GM18870 (cell line): ENCODE measurements around the gene ZFPM1.
A peak's percentile ranks its signal among the peaks of the same experiment; 100 is the strongest.

Source experiments
- ATAC-seq: cut with Tn5 transposase; IDR thresholded peaks from one replicate; pipeline ENCODE4 v1.9.1; 2021; ENCODE audit warnings: moderate library complexity; ENCODE audit not compliant: unreplicated experiment

Gene ZFPM1

GRCh38 chr16:88556294-88556988 is 103.4 kb downstream of the ZFPM1 start:
- ATAC-seq = no peak

- no peak for ATAC-seq
Measured at GRCh38 chr16:88558457-88559442, 105.7 kb downstream of the ZFPM1 start.

GRCh38 chr16:88560714-88561484 is 107.8 kb downstream of the ZFPM1 start:
- ATAC-seq = no peak

GRCh38 chr16:88561485-88562359 is 108.6 kb downstream of the ZFPM1 start:
- ATAC-seq = no peak

GRCh38 chr16:88566158-88566557 is 113.1 kb downstream of the ZFPM1 start:
- ATAC-seq = no peak

- ATAC-seq = no peak
Measured at GRCh38 chr16:88568710-88569613, 115.9 kb downstream of the ZFPM1 start.

- ATAC-seq = peak; percentile 13
Measured at GRCh38 chr16:88569614-88569984, 116.5 kb downstream of the ZFPM1 start.

- peak; percentile 45 for ATAC-seq
Measured at GRCh38 chr16:88569985-88570690, 117.1 kb downstream of the ZFPM1 start, which contains the start of gene ZC3H18. Gene ZC3H18, plus strand, starts transcription at chr16:88570403. Its CDS starts 6,721 bp downstream, at chr16:88577124.

GRCh38 chr16:88570691-88571092 is 117.6 kb downstream of the ZFPM1 start:
- ATAC-seq = peak; percentile 17

- no peak for ATAC-seq
Measured at GRCh38 chr16:88575251-88575650, 122.2 kb downstream of the ZFPM1 start.

GRCh38 chr16:88576307-88576706 is 123.2 kb downstream of the ZFPM1 start:
- no peak for ATAC-seq

- ATAC-seq = no peak
Measured at GRCh38 chr16:88577166-88577565, 124.1 kb downstream of the ZFPM1 start.

- no peak for ATAC-seq
Measured at GRCh38 chr16:88578446-88579313, 125.6 kb downstream of the ZFPM1 start.

GRCh38 chr16:88580371-88580770 is 127.3 kb downstream of the ZFPM1 start:
- ATAC-seq = no peak

GRCh38 chr16:88581033-88581432 is 128.0 kb downstream of the ZFPM1 start:
- ATAC-seq = no peak

GRCh38 chr16:88582912-88583575 is 130.0 kb downstream of the ZFPM1 start:
- no peak for ATAC-seq

GRCh38 chr16:88584676-88585075 is 131.6 kb downstream of the ZFPM1 start:
- ATAC-seq = no peak
